K562 (cell line): ENCODE data around the gene C2. TPM values are rescaled to one million over a fixed set of nuclear protein-coding genes. Genes with fewer than 3 reads are reported as not detected.

Experiments
- ATAC-seq: fragments of 200-7000 bp; cut with Tn5 transposase; 3 replicates; pipeline ENCODE4 v1.9.1; 2020; ENCODE audit warnings: moderate library complexity
- BruUV-seq: library from RNA; stranded (reverse); fragments of 400-500 nt; replicated peaks from 2 replicates; lab custom pipeline; 2021; lab: Mats Ljungman, UMichigan
- CTCF ChIA-PET: fragments of 300-600 bp; formaldehyde crosslinking; extraction: SDS; loops from one replicate; lab custom pipeline; 2021; ENCODE audit warnings: low intra/inter-chr PET ratio; lab: Yijun Ruan, JAX
- POLR2A ChIA-PET: fragments of 300-600, 350-650 bp; sonication (Branson Sonifier 250); formaldehyde crosslinking; extraction: SDS; loops from one replicate; lab custom pipeline; 2021; ENCODE audit warnings: antibody characterized with exemption, inconsistent platforms; lab: Yijun Ruan, JAX
- DNase-seq, 4 experiments: peaks; one replicate each; pipeline versions ENCODE4 v3.0.0 to v3.0.0-alpha.2; 2011 to 2018; ENCODE audit warnings: low spot score in 3 of 4, mixed read lengths in 3 of 4; ENCODE audit errors: extremely low read depth in 1 of 4
- FAIRE-seq: peaks from 2 replicates; lab custom pipeline; 2011; peaks lifted over from hg19 to GRCh38; lab: Jason Lieb, UNC
- H2AFZ ChIP-seq: 2 replicates; pipeline ENCODE4 v1.6.0; 2011; ENCODE audit warnings: low read depth, low read length, control low read depth, inconsistent platforms
- H3K27ac ChIP-seq: fragments of 200-600 bp; 3 replicates; pipeline ENCODE4 v1.8.0; 2011; ENCODE audit warnings: low read depth, mild to moderate bottlenecking, control low read depth, inconsistent platforms, low read length, moderate library complexity, mixed read lengths; ENCODE audit errors: extremely low read depth
- H3K27me3 ChIP-seq, 2 experiments: fragments of 300-600 bp in 1 of 2; 2 replicates in 1 of 2; 3 replicates in 1 of 2; pipeline versions ENCODE4 v1.6.0 to v1.8.0; 2011; ENCODE audit warnings: inconsistent platforms in 2 of 2, low read length in 2 of 2, mild to moderate bottlenecking in 1 of 2, mixed read lengths in 1 of 2, moderate library complexity in 1 of 2; ENCODE audit not compliant: control insufficient read depth in 2 of 2, insufficient read depth in 2 of 2
- H3K36me3 ChIP-seq: fragments of 300-600 bp; 3 replicates; pipeline ENCODE4 v1.8.0; 2011; ENCODE audit warnings: mild to moderate bottlenecking, low read length, inconsistent platforms; ENCODE audit not compliant: control insufficient read depth, insufficient read depth
- H3K4me1 ChIP-seq, 2 experiments: fragments of 200-600 bp in 1 of 2; replicated peaks in 1 of 2; 2 replicates in 1 of 2; 3 replicates in 1 of 2; pipeline versions ENCODE4 v1.5.1 to v1.8.0; 2011; ENCODE audit warnings: inconsistent platforms in 2 of 2, low read length in 2 of 2, mild to moderate bottlenecking in 1 of 2, mixed read lengths in 1 of 2, moderate library complexity in 1 of 2; ENCODE audit not compliant: control insufficient read depth in 2 of 2, insufficient read depth in 2 of 2
- H3K4me2 ChIP-seq: 2 replicates; pipeline ENCODE4 v1.6.1; 2011; ENCODE audit warnings: low read length, control low read depth, inconsistent platforms, mixed read lengths; ENCODE audit not compliant: insufficient read depth
- H3K4me3 ChIP-seq: fragments of 200-600 bp; sonication (generic), shearing (Covaris generic); 2 replicates; pipeline ENCODE4 v1.5.1; 2016; ENCODE audit warnings: control low read depth, inconsistent platforms
- H3K79me2 ChIP-seq: fragments of 200-600 bp; 3 replicates; pipeline ENCODE4 v1.8.0; 2011; ENCODE audit warnings: low read length, inconsistent platforms; ENCODE audit not compliant: control insufficient read depth, insufficient read depth
- H3K9ac ChIP-seq, 2 experiments: 2 replicates each; pipeline versions ENCODE4 v1.6.0 to v1.6.1; 2011; ENCODE audit warnings: low read depth in 2 of 2, low read length in 2 of 2, control low read depth in 1 of 2, inconsistent platforms in 1 of 2, mild to moderate bottlenecking in 1 of 2, mixed read lengths in 1 of 2; ENCODE audit not compliant: insufficient read depth in 1 of 2
- H3K9me1 ChIP-seq: one replicate; pipeline ENCODE4 v1.6.0; 2011; ENCODE audit warnings: inconsistent platforms, mild to moderate bottlenecking, low read length, moderate library complexity; ENCODE audit not compliant: control insufficient read depth, insufficient read depth
- H3K9me3 ChIP-seq: replicated peaks from 2 replicates; pipeline ENCODE4 v1.5.1; 2011; ENCODE audit warnings: low read depth, low read length, inconsistent platforms; ENCODE audit not compliant: control insufficient read depth, insufficient read depth
- H4K20me1 ChIP-seq: replicated peaks from 2 replicates; pipeline ENCODE4 v1.6.1; 2011; ENCODE audit warnings: low read length, inconsistent platforms, mixed read lengths; ENCODE audit not compliant: control insufficient read depth, insufficient read depth
- KDM5B ChIP-seq: fragments of 200-600 bp; sonication (generic); IDR thresholded peaks from 2 replicates; pipeline ENCODE4 v1.6.1; 2012; ENCODE audit warnings: low read depth, mild to moderate bottlenecking, moderate library complexity, low read length, control low read depth, inconsistent platforms; ENCODE audit not compliant: insufficient replicate concordance
- MAZ ChIP-seq, 2 experiments: fragments of 450-650 bp in 1 of 2; sonication (generic) in 1 of 2; formaldehyde crosslinking; IDR thresholded peaks in 1 of 2; conservative IDR thresholded peaks in 1 of 2; 2 replicates each; pipeline versions ENCODE4 v1.4.0 to v1.5.0; 2020; ENCODE audit warnings: mild to moderate bottlenecking in 1 of 2, missing genetic modification reagents in 1 of 2
- MYBL2 ChIP-seq, 2 experiments: fragments of 450-650 bp in 1 of 2; sonication (generic) in 1 of 2; formaldehyde crosslinking in 1 of 2; IDR thresholded peaks; 2 replicates each; pipeline versions ENCODE4 v1.6.1 to v1.8.1; 2017 to 2022; ENCODE audit warnings: borderline replicate concordance in 1 of 2, inconsistent platforms in 1 of 2, low read depth in 1 of 2, mild to moderate bottlenecking in 1 of 2, missing genetic modification reagents in 1 of 2, moderate library complexity in 1 of 2
- RBM39 ChIP-seq: fragments of 200-400 bp; formaldehyde crosslinking; optimal IDR thresholded peaks from 2 replicates; pipeline ENCODE3; 2018; ENCODE audit warnings: low read depth, low read length
- THAP12 ChIP-seq: fragments of 250-450 bp; sonication (Bioruptor Pico); IDR thresholded peaks from 2 replicates; pipeline ENCODE4 v1.9.0; 2021; ENCODE audit warnings: mild to moderate bottlenecking, inconsistent platforms
- THRAP3 ChIP-seq: fragments of 450-650 bp; IDR thresholded peaks from 2 replicates; pipeline ENCODE4 v1.6.1; 2016; ENCODE audit warnings: mild to moderate bottlenecking, inconsistent platforms, borderline replicate concordance
- ZBTB1 ChIP-seq: sonication (generic); formaldehyde crosslinking; IDR thresholded peaks from 2 replicates; pipeline ENCODE4 v1.8.1; 2023; ENCODE audit warnings: missing genetic modification reagents, low read depth, mild to moderate bottlenecking, borderline replicate concordance
- ZNF134 ChIP-seq: fragments of 250-450 bp; sonication (Bioruptor Pico); conservative IDR thresholded peaks from 2 replicates; pipeline ENCODE4 v1.4.0; 2020
- ZNF316 ChIP-seq: fragments of 450-650 bp; IDR thresholded peaks from 2 replicates; pipeline ENCODE4 v1.6.1; 2016
- WGBS: fragments of 100-300 bp; shearing (Covaris generic); methylation state at CpG from one replicate; pipeline ENCODE4 v1.1.6; 2016; ENCODE audit warnings: low coverage, mixed read lengths; ENCODE audit not compliant: insufficient coverage; ENCODE audit errors: missing lambda C conversion rate; 5-methylcytosine and 5-hydroxymethylcytosine counted together
- in situ Hi-C: fragments of 300-500 bp; cut with MboI; formaldehyde crosslinking; loops from 4 replicates; pipeline ENCODE4 v1.15.0; 2018; ENCODE audit warnings: inconsistent platforms, mixed read lengths
- intact Hi-C: fragments of 100-400 bp; cut with micrococcal nuclease; formaldehyde crosslinking; loops from 2 replicates; pipeline ENCODE4 v1.14.2; 2022
- polyA plus RNA-seq, 8 experiments: library from polyadenylated mRNA; depleted of rRNA in 4 of 8; stranded (reverse) in 5 of 8; unstranded in 3 of 8; fragments of >200 nt; fragmentation: Nextera tagmentation in 2 of 8; fragmentation: Illumina TruSeq in 1 of 8; extraction: Ambion mirVana in 2 of 8; extraction: Trizol in 1 of 8; gene quantifications; 2 replicates each; pipeline versions ENCODE4 v1.2.1 to v1.2.3, GENCODE V29; 2011 to 2014; ENCODE audit warnings: inconsistent platforms in 1 of 8, missing spikeins in 1 of 8
- total RNA-seq, 7 experiments: library from RNA; depleted of rRNA in 6 of 7; stranded (reverse); fragments of >200 nt in 6 of 7; fragmentation: Illumina TruSeq in 2 of 7; extraction: Trizol in 2 of 7; gene quantifications; 2 replicates each; pipeline versions ENCODE4 v1.2.1 to v1.2.3, GENCODE V29; 2011 to 2021; ENCODE audit warnings: low replicate concordance in 1 of 7
- TF ChIP-seq, protein P1 (sequence below): sonication (generic); formaldehyde crosslinking; IDR thresholded peaks from 2 replicates; pipeline ENCODE4 v1.8.0; 2022; ENCODE audit warnings: missing genetic modification reagents, mild to moderate bottlenecking, borderline replicate concordance
- TF ChIP-seq, protein P2 (sequence below): fragments of 450-650 bp; IDR thresholded peaks from 2 replicates; pipeline ENCODE4 v1.7.0; 2016; ENCODE audit warnings: borderline replicate concordance

Gene C2
- total and polyA plus RNA-seq, 9 of the 15 experiments (the other 6 are each of a cell fraction or from before 2014, with no cell fraction given): 0.05 to 1.1 (median 0.39) TPM; not detected in 1

GRCh38 chr6:31970604-31971271, 43.2 kb downstream of the C2 start:
- peaks cover 56 to 61% of the 10 kb centered on the region in 2 experiments; a peak in 4 of 5 replicates for H3K4me1 ChIP-seq
- FAIRE-seq (no peak), DNase-seq (no peak), ATAC-seq (no peak)
- H3K4me2 ChIP-seq: peak overlapping the region; percentile 99
- H2AFZ ChIP-seq: no peak overlapping the region
- BruUV-seq: no TSS peak
- in situ Hi-C loops (loop anchor here (5.0 kb wide), 1 partner anchor 47 kb away; no protein-coding TSS in a partner anchor), intact Hi-C loops (loop anchor here (10.0 kb wide), 1 partner anchor 236 kb away; the partner anchor contains the start of gene CLIC1)
- ChIA-PET POLR2A (interaction anchor here (0.7 to 5.8 kb wide), 11 partner anchors 9 to 310 kb away, joined by 3 to 74 read pairs (median 4); partner anchors contain the start of genes C6orf47, FKBPL, NELFE and SKIC2), CTCF (no interaction called here)
- peaks cover 48% of the 10 kb centered on the region for H3K79me2 ChIP-seq
- H3K4me3 ChIP-seq: peak overlapping the region; percentile 56
- WGBS: 55% methylated on average over 17 of the region's 18 CpGs
- H4K20me1 ChIP-seq: no peaks in the 10 kb centered on the region
- peak overlapping the region; percentile 84 for H3K27ac ChIP-seq
- H3K36me3 ChIP-seq: peaks cover 63% of the 10 kb centered on the region
- H3K9me3 ChIP-seq: no peaks in the 10 kb centered on the region
- no peaks in the 10 kb centered on the region for H3K9me1 ChIP-seq
- peak overlapping the region; percentile 90 to 96 for H3K9ac ChIP-seq
- no peaks in the 10 kb centered on the region for H3K27me3 ChIP-seq
- no peak for TF ChIP-seq ZNF134 (CRISPR knock-in tag)
- TF ChIP-seq, protein P1, sequence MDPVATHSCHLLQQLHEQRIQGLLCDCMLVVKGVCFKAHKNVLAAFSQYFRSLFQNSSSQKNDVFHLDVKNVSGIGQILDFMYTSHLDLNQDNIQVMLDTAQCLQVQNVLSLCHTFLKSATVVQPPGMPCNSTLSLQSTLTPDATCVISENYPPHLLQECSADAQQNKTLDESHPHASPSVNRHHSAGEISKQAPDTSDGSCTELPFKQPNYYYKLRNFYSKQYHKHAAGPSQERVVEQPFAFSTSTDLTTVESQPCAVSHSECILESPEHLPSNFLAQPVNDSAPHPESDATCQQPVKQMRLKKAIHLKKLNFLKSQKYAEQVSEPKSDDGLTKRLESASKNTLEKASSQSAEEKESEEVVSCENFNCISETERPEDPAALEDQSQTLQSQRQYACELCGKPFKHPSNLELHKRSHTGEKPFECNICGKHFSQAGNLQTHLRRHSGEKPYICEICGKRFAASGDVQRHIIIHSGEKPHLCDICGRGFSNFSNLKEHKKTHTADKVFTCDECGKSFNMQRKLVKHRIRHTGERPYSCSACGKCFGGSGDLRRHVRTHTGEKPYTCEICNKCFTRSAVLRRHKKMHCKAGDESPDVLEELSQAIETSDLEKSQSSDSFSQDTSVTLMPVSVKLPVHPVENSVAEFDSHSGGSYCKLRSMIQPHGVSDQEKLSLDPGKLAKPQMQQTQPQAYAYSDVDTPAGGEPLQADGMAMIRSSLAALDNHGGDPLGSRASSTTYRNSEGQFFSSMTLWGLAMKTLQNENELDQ (CRISPR knock-in tag): no peak
- TF ChIP-seq, protein P2, sequence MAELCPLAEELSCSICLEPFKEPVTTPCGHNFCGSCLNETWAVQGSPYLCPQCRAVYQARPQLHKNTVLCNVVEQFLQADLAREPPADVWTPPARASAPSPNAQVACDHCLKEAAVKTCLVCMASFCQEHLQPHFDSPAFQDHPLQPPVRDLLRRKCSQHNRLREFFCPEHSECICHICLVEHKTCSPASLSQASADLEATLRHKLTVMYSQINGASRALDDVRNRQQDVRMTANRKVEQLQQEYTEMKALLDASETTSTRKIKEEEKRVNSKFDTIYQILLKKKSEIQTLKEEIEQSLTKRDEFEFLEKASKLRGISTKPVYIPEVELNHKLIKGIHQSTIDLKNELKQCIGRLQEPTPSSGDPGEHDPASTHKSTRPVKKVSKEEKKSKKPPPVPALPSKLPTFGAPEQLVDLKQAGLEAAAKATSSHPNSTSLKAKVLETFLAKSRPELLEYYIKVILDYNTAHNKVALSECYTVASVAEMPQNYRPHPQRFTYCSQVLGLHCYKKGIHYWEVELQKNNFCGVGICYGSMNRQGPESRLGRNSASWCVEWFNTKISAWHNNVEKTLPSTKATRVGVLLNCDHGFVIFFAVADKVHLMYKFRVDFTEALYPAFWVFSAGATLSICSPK: no peak
- TF ChIP-seq ZBTB1 (CRISPR knock-in tag): no peak
- peak; percentile 62 for TF ChIP-seq ZNF316
- no peak for TF ChIP-seq MYBL2 (IDR thresholded peaks at IDR 0.05; ENCODE audit: low read depth)
- TF ChIP-seq MYBL2 (CRISPR knock-in tag; IDR thresholded peaks at IDR 0.05; ENCODE audit: borderline replicate concordance): no peak
- TF ChIP-seq THAP12 (CRISPR knock-in tag): no peak
- TF ChIP-seq MAZ (CRISPR knock-in tag; conservative IDR thresholded peaks at IDR 0.05 in 1 of 2, IDR thresholded peaks at IDR 0.05 in 1 of 2): no peak; a peak in 1 of 4 replicates
- peak; percentile 36 for TF ChIP-seq KDM5B
- no peak for TF ChIP-seq THRAP3
- no peak for TF ChIP-seq RBM39
